K562 (cell line): ENCODE results near the gene HAP1. TPM values are rescaled to one million over a fixed set of nuclear protein-coding genes. Genes with fewer than 3 reads are reported as not detected.

Source experiments
- CBFA2T3 ChIP-seq: fragments of 450-650 bp; IDR thresholded peaks from 2 replicates; pipeline ENCODE4 v1.6.1; 2017
- HDAC3 ChIP-seq: fragments of 450-650 bp; IDR thresholded peaks from 2 replicates; pipeline ENCODE4 v1.6.1; 2018; ENCODE audit warnings: borderline replicate concordance, mild to moderate bottlenecking, moderate library complexity; ENCODE audit not compliant: partially characterized antibody
- POLR2AphosphoS2 ChIP-seq: IDR thresholded peaks from 2 replicates; pipeline ENCODE4 v1.6.1; 2012; ENCODE audit warnings: low read length, improper control_type of control experiment
- RAD51 ChIP-seq: fragments of 450-650 bp; IDR thresholded peaks from 2 replicates; pipeline ENCODE4 v1.7.1; 2016; ENCODE audit warnings: low read depth, mild to moderate bottlenecking, borderline replicate concordance
- TAF1 ChIP-seq: IDR thresholded peaks from 2 replicates; pipeline ENCODE4 v1.6.1; 2011; ENCODE audit warnings: mild to moderate bottlenecking, low read length, moderate library complexity; ENCODE audit not compliant: insufficient read depth, control insufficient read depth, severe bottlenecking; ENCODE audit errors: extremely low read depth
- XRCC4 ChIP-seq: IDR thresholded peaks from one replicate; pipeline ENCODE4 v1.6.1; 2011; ENCODE audit not compliant: insufficient read depth, insufficient read length; ENCODE audit errors: extremely low read depth
- ZC3H11A ChIP-seq: IDR thresholded peaks from 2 replicates; pipeline ENCODE4 v1.6.1; 2012; ENCODE audit warnings: low read depth, low read length, improper control_type of control experiment
- ZNF77 ChIP-seq: fragments of 250-450 bp; sonication (Bioruptor Pico); IDR thresholded peaks from 2 replicates; pipeline ENCODE4 v1.5.0; 2020
- polyA plus RNA-seq, 8 experiments: library from polyadenylated mRNA; depleted of rRNA in 4 of 8; stranded (reverse) in 5 of 8; unstranded in 3 of 8; fragments of >200 nt; fragmentation: Nextera tagmentation in 2 of 8; fragmentation: Illumina TruSeq in 1 of 8; extraction: Ambion mirVana in 2 of 8; extraction: Trizol in 1 of 8; gene quantifications; 2 replicates each; pipeline versions ENCODE4 v1.2.1 to v1.2.3, GENCODE V29; 2011 to 2014; ENCODE audit warnings: inconsistent platforms in 1 of 8, missing spikeins in 1 of 8
- total RNA-seq, 7 experiments: library from RNA; depleted of rRNA in 6 of 7; stranded (reverse); fragments of >200 nt in 6 of 7; fragmentation: Illumina TruSeq in 2 of 7; extraction: Trizol in 2 of 7; gene quantifications; 2 replicates each; pipeline versions ENCODE4 v1.2.1 to v1.2.3, GENCODE V29; 2011 to 2021; ENCODE audit warnings: low replicate concordance in 1 of 7
- TF ChIP-seq, protein P1 (sequence below), 2 experiments: fragments of 450-650 bp; IDR thresholded peaks; 2 replicates each; pipeline ENCODE4 v1.6.1; 2016; ENCODE audit warnings: mild to moderate bottlenecking in 2 of 2, borderline replicate concordance in 1 of 2, low read depth in 1 of 2, moderate library complexity in 1 of 2
- TF ChIP-seq, protein P2 (sequence below), 2 experiments: fragments of 450-650 bp; IDR thresholded peaks; 2 replicates each; pipeline ENCODE4 v1.6.1; 2018; ENCODE audit warnings: mild to moderate bottlenecking in 2 of 2, low read depth in 1 of 2; ENCODE audit not compliant: partially characterized antibody in 2 of 2
- TF ChIP-seq, protein P3 (sequence below): fragments of 250-450 bp; sonication (Bioruptor Pico); IDR thresholded peaks from 2 replicates; pipeline ENCODE4 v1.5.0; 2021

Gene HAP1
- total and polyA plus RNA-seq, 9 of the 15 experiments (the other 6 are each of a cell fraction or from before 2014, with no cell fraction given): under 0.01 to 0.09 (median 0.04) TPM; not detected in 6

DNA sequence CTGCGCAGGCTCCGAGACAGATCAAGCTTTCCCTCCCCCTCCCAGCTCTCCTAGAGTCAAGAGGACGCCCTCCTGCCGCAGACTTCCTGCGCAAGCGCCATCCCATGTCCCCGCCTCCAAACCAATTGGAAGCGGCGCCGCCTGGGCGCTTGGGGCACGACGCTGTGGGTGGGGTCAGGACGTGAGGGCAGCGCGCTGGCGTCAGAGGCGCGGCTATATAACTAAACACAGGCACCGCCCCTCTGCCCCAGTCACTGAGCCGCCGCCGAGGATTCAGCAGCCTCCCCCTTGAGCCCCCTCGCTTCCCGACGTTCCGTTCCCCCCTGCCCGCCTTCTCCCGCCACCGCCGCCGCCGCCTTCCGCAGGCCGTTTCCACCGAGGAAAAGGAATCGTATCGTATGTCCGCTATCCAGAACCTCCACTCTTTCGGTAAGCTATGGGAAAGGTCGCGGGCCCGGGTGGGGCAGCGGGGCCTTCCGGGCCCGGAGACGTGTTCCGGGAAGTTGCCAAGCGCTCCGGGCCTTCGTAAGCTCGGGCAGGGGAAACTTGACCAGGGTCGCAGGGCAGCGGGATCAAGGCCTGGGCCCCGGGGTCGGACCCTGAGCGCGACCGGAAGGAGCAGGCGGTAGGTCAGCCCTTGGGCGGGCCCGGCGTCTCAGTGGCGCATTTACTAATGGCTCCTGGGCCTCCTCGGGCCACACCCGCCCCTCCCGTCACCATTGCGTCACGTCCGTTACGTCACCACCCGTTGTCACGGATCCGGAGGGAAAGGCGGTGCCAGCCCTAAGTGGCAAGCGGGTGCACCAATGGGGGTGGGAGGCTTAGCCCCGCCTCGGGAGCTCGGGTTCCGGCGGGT is 45.6 kb downstream of the HAP1 start, which contains the start of gene EIF1 (continued):
- TF ChIP-seq, protein P1, sequence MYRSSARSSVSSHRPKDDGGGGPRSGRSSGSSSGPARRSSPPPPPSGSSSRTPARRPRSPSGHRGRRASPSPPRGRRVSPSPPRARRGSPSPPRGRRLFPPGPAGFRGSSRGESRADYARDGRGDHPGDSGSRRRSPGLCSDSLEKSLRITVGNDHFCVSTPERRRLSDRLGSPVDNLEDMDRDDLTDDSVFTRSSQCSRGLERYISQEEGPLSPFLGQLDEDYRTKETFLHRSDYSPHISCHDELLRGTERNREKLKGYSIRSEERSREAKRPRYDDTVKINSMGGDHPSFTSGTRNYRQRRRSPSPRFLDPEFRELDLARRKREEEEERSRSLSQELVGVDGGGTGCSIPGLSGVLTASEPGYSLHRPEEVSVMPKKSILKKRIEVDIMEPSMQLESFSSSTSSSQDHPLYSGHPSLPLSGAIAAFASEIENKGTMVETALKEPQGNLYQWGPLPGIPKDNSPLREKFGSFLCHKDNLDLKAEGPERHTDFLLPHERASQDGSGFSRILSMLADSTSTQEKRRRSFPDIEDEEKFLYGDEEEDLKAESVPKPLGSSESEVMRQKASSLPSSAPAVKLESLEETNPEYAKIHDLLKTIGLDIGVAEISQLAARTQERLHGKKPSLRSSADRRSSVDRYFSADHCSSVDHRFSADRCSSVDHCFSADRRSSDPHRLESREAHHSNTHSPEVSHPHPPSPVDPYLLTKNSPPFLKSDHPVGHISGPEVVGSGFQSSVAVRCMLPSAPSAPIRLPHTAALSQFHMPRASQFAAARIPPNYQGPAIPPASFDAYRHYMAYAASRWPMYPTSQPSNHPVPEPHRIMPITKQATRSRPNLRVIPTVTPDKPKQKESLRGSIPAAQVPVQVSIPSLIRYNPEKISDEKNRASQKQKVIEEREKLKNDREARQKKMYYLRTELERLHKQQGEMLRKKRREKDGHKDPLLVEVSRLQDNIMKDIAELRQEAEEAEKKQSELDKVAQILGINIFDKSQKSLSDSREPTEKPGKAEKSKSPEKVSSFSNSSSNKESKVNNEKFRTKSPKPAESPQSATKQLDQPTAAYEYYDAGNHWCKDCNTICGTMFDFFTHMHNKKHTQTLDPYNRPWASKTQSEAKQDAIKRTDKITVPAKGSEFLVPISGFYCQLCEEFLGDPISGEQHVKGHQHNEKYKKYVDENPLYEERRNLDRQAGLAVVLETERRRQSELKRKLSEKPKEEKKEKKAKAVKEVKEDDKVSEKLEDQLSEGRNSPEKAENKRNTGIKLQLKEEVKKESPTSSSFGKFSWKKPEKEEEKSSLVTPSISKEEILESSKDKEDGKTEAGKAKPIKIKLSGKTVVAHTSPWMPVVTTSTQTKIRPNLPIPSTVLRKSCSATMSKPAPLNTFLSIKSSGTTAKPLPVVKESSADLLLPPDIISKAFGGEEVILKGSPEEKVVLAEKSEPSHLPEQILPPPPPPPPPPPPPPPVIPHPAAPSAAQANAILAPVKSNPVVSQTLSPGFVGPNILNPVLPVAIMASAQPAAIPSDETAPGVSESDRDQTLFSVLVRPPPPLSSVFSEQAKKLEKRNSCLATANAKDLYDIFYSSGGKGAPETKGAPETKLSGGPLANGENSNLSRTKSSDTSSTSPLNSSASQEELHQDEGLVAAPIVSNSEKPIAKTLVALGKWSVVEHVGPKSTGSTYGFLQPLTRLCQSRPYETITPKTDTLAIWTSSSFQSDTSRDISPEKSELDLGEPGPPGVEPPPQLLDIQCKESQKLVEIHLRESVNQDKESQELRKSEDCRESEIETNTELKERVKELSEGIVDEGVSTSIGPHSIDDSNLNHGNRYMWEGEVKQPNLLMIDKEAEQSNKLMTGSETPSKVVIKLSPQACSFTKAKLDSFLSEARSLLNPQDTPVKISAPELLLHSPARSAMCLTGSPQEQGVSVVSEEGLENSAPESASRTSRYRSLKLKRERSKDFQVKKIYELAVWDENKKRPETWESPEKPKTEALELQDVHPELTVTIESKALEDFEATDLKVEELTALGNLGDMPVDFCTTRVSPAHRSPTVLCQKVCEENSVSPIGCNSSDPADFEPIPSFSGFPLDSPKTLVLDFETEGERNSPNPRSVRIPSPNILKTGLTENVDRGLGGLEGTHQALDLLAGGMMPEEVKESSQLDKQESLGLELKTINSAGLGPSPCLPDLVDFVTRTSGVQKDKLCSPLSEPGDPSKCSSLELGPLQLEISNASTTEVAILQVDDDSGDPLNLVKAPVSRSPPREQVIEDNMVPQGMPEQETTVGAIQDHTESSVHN (IDR thresholded peaks at IDR 0.05; ENCODE audit: borderline replicate concordance in 1 of 2, low read depth in 1 of 2): no peak; a peak in 1 of 4 replicates
- no peak for TF ChIP-seq HDAC3
- peak; percentile 100 for TF ChIP-seq POLR2AphosphoS2
- TF ChIP-seq ZNF77: no peak
- TF ChIP-seq ZC3H11A: no peak
- TF ChIP-seq, protein P2, sequence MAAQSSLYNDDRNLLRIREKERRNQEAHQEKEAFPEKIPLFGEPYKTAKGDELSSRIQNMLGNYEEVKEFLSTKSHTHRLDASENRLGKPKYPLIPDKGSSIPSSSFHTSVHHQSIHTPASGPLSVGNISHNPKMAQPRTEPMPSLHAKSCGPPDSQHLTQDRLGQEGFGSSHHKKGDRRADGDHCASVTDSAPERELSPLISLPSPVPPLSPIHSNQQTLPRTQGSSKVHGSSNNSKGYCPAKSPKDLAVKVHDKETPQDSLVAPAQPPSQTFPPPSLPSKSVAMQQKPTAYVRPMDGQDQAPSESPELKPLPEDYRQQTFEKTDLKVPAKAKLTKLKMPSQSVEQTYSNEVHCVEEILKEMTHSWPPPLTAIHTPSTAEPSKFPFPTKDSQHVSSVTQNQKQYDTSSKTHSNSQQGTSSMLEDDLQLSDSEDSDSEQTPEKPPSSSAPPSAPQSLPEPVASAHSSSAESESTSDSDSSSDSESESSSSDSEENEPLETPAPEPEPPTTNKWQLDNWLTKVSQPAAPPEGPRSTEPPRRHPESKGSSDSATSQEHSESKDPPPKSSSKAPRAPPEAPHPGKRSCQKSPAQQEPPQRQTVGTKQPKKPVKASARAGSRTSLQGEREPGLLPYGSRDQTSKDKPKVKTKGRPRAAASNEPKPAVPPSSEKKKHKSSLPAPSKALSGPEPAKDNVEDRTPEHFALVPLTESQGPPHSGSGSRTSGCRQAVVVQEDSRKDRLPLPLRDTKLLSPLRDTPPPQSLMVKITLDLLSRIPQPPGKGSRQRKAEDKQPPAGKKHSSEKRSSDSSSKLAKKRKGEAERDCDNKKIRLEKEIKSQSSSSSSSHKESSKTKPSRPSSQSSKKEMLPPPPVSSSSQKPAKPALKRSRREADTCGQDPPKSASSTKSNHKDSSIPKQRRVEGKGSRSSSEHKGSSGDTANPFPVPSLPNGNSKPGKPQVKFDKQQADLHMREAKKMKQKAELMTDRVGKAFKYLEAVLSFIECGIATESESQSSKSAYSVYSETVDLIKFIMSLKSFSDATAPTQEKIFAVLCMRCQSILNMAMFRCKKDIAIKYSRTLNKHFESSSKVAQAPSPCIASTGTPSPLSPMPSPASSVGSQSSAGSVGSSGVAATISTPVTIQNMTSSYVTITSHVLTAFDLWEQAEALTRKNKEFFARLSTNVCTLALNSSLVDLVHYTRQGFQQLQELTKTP (IDR thresholded peaks at IDR 0.05; ENCODE audit: low read depth in 1 of 2, partially characterized antibody in 2 of 2): peak; percentile 70 to 81
- no peak for TF ChIP-seq XRCC4
- no peak; the same call in 1 of the 2 replicates for TF ChIP-seq CBFA2T3
- peak; percentile 96 for TF ChIP-seq TAF1
- no peak for TF ChIP-seq RAD51
- TF ChIP-seq, protein P3, sequence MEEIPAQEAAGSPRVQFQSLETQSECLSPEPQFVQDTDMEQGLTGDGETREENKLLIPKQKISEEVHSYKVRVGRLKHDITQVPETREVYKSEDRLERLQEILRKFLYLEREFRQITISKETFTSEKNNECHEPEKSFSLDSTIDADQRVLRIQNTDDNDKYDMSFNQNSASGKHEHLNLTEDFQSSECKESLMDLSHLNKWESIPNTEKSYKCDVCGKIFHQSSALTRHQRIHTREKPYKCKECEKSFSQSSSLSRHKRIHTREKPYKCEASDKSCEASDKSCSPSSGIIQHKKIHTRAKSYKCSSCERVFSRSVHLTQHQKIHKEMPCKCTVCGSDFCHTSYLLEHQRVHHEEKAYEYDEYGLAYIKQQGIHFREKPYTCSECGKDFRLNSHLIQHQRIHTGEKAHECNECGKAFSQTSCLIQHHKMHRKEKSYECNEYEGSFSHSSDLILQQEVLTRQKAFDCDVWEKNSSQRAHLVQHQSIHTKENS: no peak
